HG02970 (cell line): Measurements from ENCODE around the gene DIP2C.
"Not testable (repeated sequence)": the region's sequence is repeated elsewhere in the genome, so short reads cannot be mapped to it uniquely, and the experiment has no call there.

Experiments
- ATAC-seq: cut with Tn5 transposase; IDR thresholded peaks from one replicate; pipeline ENCODE4 v1.9.1; 2021; ENCODE audit warnings: mild to moderate bottlenecking, moderate library complexity, moderate number of reproducible peaks; ENCODE audit not compliant: unreplicated experiment, low FRiP score

DIP2C gene

DNA sequence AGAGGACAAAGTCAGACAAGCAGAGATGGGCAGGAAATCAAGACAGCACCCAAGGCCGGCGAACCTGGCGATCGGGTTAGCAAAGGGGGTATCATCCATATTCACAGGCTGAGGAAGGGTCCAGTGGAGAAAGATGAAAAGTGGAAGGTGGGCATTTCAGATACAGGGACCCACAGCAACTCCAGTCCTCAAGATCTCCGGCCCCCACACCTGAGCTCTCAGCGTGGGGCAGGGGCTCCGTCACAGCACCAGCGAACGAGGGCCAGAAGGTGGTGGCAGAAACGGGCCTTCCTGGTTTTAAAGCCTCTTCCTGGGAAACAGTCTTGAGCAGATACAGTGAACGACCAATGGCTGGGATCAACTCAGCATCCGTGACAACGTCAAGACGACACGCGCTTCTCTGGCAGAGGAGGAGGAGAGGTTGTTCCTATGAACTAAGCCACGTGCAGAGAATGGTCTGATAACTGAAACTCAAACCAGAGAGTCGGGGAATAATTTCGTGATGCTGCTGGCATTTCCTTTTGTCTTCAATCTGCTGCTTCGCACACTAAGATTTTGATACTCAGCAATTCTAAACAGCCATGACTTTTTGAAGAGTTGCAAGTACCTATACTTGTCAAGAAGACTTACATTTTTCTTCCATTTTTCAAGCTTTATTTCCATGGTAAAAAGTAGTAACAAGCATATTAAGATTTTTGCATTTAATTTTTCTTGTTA, 334.4 kb downstream of the DIP2C start:
- no peak for ATAC-seq

DNA sequence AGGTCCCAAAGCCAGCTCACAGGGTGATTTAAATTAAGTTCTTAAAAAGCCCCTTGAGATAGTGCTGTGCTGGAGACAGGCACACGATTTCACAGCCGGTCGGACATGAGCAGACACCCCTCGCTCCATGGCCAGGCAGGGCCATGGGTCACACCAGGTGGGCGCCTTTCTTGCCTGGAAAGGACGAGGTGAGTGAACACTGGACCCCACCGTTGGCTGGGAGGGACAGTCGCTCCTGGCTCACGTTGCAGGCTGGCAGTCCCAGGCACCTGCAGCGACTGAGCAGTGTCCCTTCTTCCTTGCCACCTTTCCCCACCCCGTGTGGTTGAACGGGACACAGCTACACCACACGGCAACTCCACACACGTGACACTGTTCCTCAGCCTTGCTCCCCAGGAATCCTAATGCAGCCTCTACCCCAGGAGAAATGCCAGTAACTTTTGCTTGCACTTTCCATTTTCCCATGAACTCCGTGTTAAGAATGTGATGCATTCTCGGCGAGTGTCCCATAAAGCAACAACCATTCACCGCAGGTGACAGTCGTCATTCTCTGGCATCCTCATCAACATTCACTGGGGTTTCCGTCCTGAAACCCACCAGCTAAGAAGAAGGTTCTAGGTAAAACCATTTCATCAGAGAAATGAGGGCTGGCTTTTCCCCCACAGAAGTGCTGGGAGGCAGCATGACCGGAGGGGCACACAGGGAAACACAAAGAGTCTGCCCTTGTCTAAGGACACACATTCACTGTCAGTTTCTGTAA, 336.8 kb downstream of the DIP2C start:
- no peak for ATAC-seq

- no peak for ATAC-seq
Observed at GRCh38 chr10:351770-352334, 337.6 kb downstream of the DIP2C start.

GRCh38 chr10:350981-351501, 338.4 kb downstream of the DIP2C start:
- ATAC-seq: no peak

GRCh38 chr10:349081-349480, 340.4 kb downstream of the DIP2C start:
- no peak for ATAC-seq

DNA sequence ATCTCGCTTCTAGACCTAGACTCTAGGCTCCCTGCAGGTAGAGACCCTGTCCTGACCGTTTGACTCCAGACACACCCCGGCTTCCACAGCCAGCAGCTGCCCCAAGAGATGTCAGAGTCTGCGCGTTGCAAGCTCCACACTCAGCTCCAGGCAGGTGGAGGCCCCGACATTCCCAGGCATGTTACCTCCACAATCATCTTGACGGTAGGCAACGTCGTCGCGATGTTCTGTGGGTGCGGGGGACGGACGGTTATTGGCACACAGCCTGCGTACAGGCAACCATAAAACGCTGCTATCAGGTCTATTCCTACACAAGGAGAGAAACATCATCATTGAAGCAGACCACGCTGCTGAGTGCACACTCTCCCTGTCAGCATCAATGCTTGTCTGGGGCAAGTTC, 341.0 kb downstream of the DIP2C start:
- ATAC-seq: no peak

DNA sequence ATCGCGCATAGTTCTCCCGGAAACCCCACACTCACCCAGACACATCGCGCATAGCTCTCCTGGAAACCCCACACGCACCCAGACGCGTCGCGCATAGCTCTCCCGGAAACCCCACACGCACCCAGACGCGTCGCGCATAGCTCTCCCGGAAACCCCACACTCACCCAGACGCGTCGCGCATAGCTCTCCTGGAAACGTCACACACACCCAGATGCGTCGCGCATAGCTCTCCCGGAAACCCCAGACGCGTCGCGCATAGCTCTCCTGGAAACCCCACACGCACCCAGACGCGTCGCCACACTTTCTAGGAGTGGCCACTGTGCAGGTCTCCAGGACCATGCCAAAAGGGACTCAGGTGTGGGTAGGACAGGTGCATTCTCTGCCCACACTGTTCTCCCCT, 341.7 kb downstream of the DIP2C start:
- not testable (repeated sequence) for ATAC-seq

DNA sequence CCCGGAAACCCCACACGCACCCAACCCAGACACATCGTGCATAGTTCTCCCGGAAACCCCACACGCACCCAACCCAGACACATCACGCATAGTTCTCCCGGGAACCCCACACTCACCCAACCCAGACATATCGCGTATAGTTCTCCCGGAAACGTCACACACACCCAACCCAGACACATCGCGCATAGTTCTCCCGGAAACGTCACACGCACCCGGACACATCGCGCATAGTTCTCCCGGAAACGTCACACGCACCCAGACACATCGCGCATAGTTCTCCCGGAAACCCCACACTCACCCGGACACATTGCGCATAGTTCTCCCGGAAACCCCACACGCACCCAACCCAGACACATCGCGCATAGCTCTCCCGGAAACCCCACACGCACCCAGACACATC, 342.3 kb downstream of the DIP2C start:
- ATAC-seq: not testable (repeated sequence)

- no peak for ATAC-seq
Observed at GRCh38 chr10:344582-345200, 344.8 kb downstream of the DIP2C start.

GRCh38 chr10:343231-344220, 345.9 kb downstream of the DIP2C start:
- no peak for ATAC-seq

GRCh38 chr10:341081-341740, 348.3 kb downstream of the DIP2C start:
- no peak for ATAC-seq

DNA sequence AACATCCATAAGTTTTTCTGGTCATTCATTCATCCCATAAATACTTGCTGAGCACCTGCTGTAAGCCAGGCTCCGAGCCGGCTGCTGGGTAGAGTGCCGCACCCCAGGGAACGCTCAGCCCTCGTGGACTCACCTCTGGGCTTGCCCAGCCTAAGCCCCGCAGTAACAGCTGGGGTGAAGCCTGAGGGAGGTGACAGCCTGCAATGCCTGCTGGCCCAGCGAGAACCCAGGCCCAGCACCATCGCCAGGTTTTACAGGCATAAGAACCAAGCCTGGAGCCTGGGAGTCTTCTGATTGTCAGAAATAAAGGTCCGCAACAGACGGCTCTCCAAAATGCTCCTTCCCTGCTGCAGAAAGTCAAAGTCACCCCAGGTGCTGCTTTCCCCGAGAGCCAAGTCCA, 348.8 kb downstream of the DIP2C start:
- no peak for ATAC-seq

- ATAC-seq: no peak
Observed at GRCh38 chr10:339038-339391, 350.5 kb downstream of the DIP2C start.

DNA sequence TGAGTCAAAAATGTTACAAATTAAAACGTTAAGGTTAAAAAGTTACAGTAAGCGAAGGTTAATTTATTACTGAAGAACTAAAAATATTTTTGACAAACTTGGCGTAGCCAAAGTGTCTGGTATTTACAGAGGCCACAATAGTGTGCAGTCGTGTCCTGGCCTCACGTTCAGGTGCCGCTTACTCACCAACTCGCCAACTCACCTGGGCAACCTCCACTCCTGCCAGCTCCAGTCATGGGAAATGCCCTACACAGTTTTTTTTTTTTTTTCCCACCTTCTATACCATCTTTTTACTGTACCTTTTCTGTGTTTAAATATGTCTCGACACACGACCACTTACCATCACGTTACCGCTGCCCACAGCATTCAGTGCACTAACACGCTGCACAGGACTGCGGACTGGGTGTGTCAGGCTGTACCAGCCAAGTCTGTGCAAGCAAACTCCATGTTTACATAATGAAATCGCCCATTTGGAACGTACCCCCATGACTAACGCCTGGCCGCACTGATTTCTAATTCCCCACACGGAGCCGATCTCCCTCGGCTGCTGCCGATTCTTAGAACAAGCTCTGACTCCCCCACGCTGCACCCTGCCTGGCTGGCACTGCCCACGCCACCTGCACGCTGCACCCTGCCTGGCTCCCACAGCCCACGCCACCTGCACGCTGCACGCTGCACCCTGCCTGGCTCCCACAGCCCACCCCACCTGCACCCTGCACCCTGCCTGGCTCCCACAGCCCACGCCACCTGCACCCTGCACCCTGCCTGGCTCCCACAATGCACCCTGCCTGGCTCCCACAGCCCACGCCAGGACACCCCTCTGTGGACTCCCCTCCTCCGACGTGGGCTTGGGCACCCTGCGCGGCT, 351.1 kb downstream of the DIP2C start:
- ATAC-seq: no peak

DNA sequence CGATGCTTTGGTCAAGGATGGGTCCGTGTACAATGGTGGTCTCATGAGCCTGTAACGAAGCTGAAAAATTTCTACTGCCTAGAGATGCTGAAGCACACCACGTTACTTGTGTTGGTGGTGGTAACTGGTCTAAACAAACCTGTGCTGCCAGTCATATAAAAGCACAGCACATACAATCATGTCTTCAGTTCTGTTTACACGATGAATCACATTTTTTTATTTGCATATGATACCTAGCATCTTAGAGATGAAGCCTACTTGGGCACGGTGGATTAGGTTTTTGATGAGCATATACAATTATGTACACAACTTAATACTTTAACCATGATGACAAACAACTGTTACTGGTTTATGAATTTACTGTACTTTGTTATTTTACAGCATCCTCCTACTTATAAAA, 353.2 kb downstream of the DIP2C start:
- ATAC-seq: no peak

- no peak for ATAC-seq
Observed at GRCh38 chr10:335151-335800, 354.2 kb downstream of the DIP2C start.

DNA sequence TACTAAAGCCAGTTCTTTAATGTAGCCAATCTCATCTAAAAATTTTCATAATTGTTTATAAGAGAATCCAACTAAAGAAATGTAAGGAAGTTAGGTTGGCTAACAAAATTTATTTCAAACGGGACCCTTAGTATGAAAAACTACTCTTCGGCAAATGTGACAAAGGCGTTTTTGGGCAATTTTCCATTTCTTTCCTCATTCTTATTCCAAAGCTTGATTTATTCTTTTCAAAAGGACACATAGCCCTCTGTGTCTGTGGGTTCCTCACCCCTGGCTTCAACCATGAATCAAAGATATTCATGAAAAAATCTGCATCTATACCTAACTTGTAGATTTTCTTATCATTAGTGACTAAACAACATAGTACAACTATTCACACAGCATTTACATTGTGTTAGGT, 358.3 kb downstream of the DIP2C start:
- ATAC-seq: no peak
